GM12878 (cell line): ENCODE measurements around the gene RALGDS.

Source experiments
- DPF2 ChIP-seq: fragments of 450-650 bp; IDR thresholded peaks from 2 replicates; pipeline ENCODE4 v1.6.1; 2017; ENCODE audit warnings: mild to moderate bottlenecking
- EGR1 ChIP-seq, 2 experiments: IDR thresholded peaks; 1 replicate in 1 of 2; 2 replicates in 1 of 2; pipeline ENCODE4 v1.6.1; 2011 to 2012; ENCODE audit warnings: low read depth in 2 of 2, low read length in 2 of 2, borderline replicate concordance in 1 of 2, mild to moderate bottlenecking in 1 of 2, moderate library complexity in 1 of 2
- POLR2AphosphoS5 ChIP-seq: IDR thresholded peaks from 2 replicates; pipeline ENCODE4 v1.6.1; 2011; ENCODE audit warnings: mild to moderate bottlenecking, low read length, inconsistent platforms
- TF ChIP-seq, protein P1 (sequence below), 3 experiments: IDR thresholded peaks in 2 of 3; conservative IDR thresholded peaks in 1 of 3; 2 replicates each; pipeline ENCODE4 v1.5.1; 2011; ENCODE audit warnings: low read depth in 3 of 3, low read length in 3 of 3, mild to moderate bottlenecking in 3 of 3, control low read depth in 2 of 3, moderate library complexity in 2 of 3, inconsistent platforms in 1 of 3, mixed read lengths in 1 of 3; ENCODE audit not compliant: control insufficient read depth in 2 of 3, insufficient read depth in 1 of 3; ENCODE audit errors: extremely low read depth in 1 of 3
- TF ChIP-seq, protein P2 (sequence below): fragments of 450-650 bp; formaldehyde crosslinking; IDR thresholded peaks from 2 replicates; pipeline ENCODE4 v1.4.0; 2020; ENCODE audit warnings: mild to moderate bottlenecking, moderate library complexity

- TF ChIP-seq, protein P1, sequence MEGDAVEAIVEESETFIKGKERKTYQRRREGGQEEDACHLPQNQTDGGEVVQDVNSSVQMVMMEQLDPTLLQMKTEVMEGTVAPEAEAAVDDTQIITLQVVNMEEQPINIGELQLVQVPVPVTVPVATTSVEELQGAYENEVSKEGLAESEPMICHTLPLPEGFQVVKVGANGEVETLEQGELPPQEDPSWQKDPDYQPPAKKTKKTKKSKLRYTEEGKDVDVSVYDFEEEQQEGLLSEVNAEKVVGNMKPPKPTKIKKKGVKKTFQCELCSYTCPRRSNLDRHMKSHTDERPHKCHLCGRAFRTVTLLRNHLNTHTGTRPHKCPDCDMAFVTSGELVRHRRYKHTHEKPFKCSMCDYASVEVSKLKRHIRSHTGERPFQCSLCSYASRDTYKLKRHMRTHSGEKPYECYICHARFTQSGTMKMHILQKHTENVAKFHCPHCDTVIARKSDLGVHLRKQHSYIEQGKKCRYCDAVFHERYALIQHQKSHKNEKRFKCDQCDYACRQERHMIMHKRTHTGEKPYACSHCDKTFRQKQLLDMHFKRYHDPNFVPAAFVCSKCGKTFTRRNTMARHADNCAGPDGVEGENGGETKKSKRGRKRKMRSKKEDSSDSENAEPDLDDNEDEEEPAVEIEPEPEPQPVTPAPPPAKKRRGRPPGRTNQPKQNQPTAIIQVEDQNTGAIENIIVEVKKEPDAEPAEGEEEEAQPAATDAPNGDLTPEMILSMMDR (IDR thresholded peaks at IDR 0.05 in 2 of 3, conservative IDR thresholded peaks at IDR 0.05 in 1 of 3; ENCODE audit: control insufficient read depth in 2 of 3, extremely low read depth in 1 of 3, insufficient read depth in 1 of 3, low read depth in 3 of 3, low read length in 3 of 3): no peak
- TF ChIP-seq POLR2AphosphoS5: no peak
- no peak for TF ChIP-seq EGR1 (IDR thresholded peaks at IDR 0.05; ENCODE audit: borderline replicate concordance in 1 of 2, low read depth in 2 of 2, low read length in 2 of 2)
- TF ChIP-seq, protein P2, sequence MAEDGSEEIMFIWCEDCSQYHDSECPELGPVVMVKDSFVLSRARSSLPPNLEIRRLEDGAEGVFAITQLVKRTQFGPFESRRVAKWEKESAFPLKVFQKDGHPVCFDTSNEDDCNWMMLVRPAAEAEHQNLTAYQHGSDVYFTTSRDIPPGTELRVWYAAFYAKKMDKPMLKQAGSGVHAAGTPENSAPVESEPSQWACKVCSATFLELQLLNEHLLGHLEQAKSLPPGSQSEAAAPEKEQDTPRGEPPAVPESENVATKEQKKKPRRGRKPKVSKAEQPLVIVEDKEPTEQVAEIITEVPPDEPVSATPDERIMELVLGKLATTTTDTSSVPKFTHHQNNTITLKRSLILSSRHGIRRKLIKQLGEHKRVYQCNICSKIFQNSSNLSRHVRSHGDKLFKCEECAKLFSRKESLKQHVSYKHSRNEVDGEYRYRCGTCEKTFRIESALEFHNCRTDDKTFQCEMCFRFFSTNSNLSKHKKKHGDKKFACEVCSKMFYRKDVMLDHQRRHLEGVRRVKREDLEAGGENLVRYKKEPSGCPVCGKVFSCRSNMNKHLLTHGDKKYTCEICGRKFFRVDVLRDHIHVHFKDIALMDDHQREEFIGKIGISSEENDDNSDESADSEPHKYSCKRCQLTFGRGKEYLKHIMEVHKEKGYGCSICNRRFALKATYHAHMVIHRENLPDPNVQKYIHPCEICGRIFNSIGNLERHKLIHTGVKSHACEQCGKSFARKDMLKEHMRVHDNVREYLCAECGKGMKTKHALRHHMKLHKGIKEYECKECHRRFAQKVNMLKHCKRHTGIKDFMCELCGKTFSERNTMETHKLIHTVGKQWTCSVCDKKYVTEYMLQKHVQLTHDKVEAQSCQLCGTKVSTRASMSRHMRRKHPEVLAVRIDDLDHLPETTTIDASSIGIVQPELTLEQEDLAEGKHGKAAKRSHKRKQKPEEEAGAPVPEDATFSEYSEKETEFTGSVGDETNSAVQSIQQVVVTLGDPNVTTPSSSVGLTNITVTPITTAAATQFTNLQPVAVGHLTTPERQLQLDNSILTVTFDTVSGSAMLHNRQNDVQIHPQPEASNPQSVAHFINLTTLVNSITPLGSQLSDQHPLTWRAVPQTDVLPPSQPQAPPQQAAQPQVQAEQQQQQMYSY (CRISPR knock-in tag): no peak
- TF ChIP-seq DPF2: no peak
Observed at GRCh38 chr9:133155156-133155555, 34.1 kb upstream of the RALGDS start.
